ENCODE measurements around the gene TSTD1.

- no peak for TF ChIP-seq EZH2 (IDR thresholded peaks at IDR 0.05)
- no peak for TF ChIP-seq POLR2AphosphoS5 (IDR thresholded peaks at IDR 0.05; ENCODE audit: borderline replicate concordance, low read depth, low read length)
These were observed 16.0 kb upstream of the TSTD1 start for GRCh38 chr1:161054805-161055204.
